NCI-H524 treated with DMSO at 0.1 percent for 48 hours (cell line): Measurements from ENCODE around the gene SGCA.

ENCODE experiments used
- DNase-seq: peaks from one replicate; lab custom pipeline; 2025; lab: John Stamatoyannopoulos, UW

SGCA gene

GRCh38 chr17:50209472-50210239 lies 43.9 kb downstream of the SGCA start:
- DNase-seq = peak; percentile 19

GRCh38 chr17:50210240-50211225 lies 44.7 kb downstream of the SGCA start:
- DNase-seq = no peak

GRCh38 chr17:50211249-50212120 lies 45.7 kb downstream of the SGCA start:
- DNase-seq = no peak

GRCh38 chr17:50212121-50212843 lies 46.5 kb downstream of the SGCA start:
- no peak for DNase-seq

- DNase-seq = peak; percentile 40
Measured at GRCh38 chr17:50213026-50214022, 47.5 kb downstream of the SGCA start.

GRCh38 chr17:50214976-50215760 lies 49.4 kb downstream of the SGCA start:
- DNase-seq = no peak

GRCh38 chr17:50217591-50217990 lies 51.8 kb downstream of the SGCA start:
- no peak for DNase-seq

GRCh38 chr17:50218071-50218759 lies 52.4 kb downstream of the SGCA start:
- DNase-seq = no peak

- no peak for DNase-seq
Measured at GRCh38 chr17:50218771-50219315, 53.0 kb downstream of the SGCA start.

GRCh38 chr17:50219342-50219741 lies 53.5 kb downstream of the SGCA start:
- no peak for DNase-seq

GRCh38 chr17:50219939-50220465 lies 54.2 kb downstream of the SGCA start:
- DNase-seq = no peak

- no peak for DNase-seq
Measured at GRCh38 chr17:50220811-50221210, 55.0 kb downstream of the SGCA start.

- DNase-seq = no peak
Measured at GRCh38 chr17:50221266-50221863, 55.6 kb downstream of the SGCA start.

- no peak for DNase-seq
Measured at GRCh38 chr17:50221864-50222545, 56.2 kb downstream of the SGCA start.

- no peak for DNase-seq
Measured at GRCh38 chr17:50222922-50223321, 57.1 kb downstream of the SGCA start.
